Measurements from ENCODE around the gene SREK1.
A peak's percentile ranks its signal among the peaks of the same experiment; 100 is the strongest.

SREK1 gene

GRCh38 chr5:66164044-66164790 is 20.1 kb downstream of the SREK1 start:
- DNase-seq (ENCODE audit: low spot score), result no peak

- no peak for DNase-seq (ENCODE audit: low spot score)
These were observed 24.1 kb downstream of the SREK1 start for GRCh38 chr5:66168226-66168625.

GRCh38 chr5:66169534-66169933 is 25.4 kb downstream of the SREK1 start:
- no peak for DNase-seq (ENCODE audit: low spot score)

GRCh38 chr5:66170195-66170919 is 26.3 kb downstream of the SREK1 start:
- no peak for DNase-seq (ENCODE audit: low spot score)

- peak; percentile 64 for DNase-seq (ENCODE audit: low spot score)
These were observed 27.5 kb downstream of the SREK1 start for GRCh38 chr5:66171349-66172344.

GRCh38 chr5:66174338-66174737 is 30.2 kb downstream of the SREK1 start:
- DNase-seq (ENCODE audit: low spot score), result no peak

- no peak for DNase-seq (ENCODE audit: low spot score)
These were observed 34.7 kb downstream of the SREK1 start for GRCh38 chr5:66178799-66179198.

- DNase-seq (ENCODE audit: low spot score), result no peak
These were observed 35.4 kb downstream of the SREK1 start for GRCh38 chr5:66179297-66180051.

GRCh38 chr5:66180282-66181155 is 36.4 kb downstream of the SREK1 start:
- no peak for DNase-seq (ENCODE audit: low spot score)

GRCh38 chr5:66186108-66186507 is 42.0 kb downstream of the SREK1 start:
- DNase-seq (ENCODE audit: low spot score), result no peak

- no peak for DNase-seq (ENCODE audit: low spot score)
These were observed 49.3 kb downstream of the SREK1 start for GRCh38 chr5:66193419-66193818.

- no peak for DNase-seq (ENCODE audit: low spot score)
These were observed 53.8 kb downstream of the SREK1 start for GRCh38 chr5:66197764-66198405.

GRCh38 chr5:66198837-66199236 is 54.7 kb downstream of the SREK1 start:
- no peak for DNase-seq (ENCODE audit: low spot score)

- DNase-seq (ENCODE audit: low spot score), result no peak
These were observed 59.4 kb downstream of the SREK1 start for GRCh38 chr5:66203531-66203930.

GRCh38 chr5:66206465-66206864 is 62.4 kb downstream of the SREK1 start:
- no peak for DNase-seq (ENCODE audit: low spot score)

- no peak for DNase-seq (ENCODE audit: low spot score)
These were observed 63.9 kb downstream of the SREK1 start for GRCh38 chr5:66207800-66208561.

- DNase-seq (ENCODE audit: low spot score), result no peak
These were observed 65.2 kb downstream of the SREK1 start for GRCh38 chr5:66209350-66209749.

- no peak for DNase-seq (ENCODE audit: low spot score)
These were observed 65.7 kb downstream of the SREK1 start for GRCh38 chr5:66209794-66210193.

GRCh38 chr5:66213533-66213932 is 69.4 kb downstream of the SREK1 start:
- no peak for DNase-seq (ENCODE audit: low spot score)

Measured in hematopoietic multipotent progenitor cell treated with erythropoietin and hydrocortisone succinate and interleukin-3 and kit ligand, for 15 days (in vitro differentiated cells).